HCT116 (cell line): ENCODE data around the gene IRAG1. TPM values are rescaled to one million over a fixed set of nuclear protein-coding genes. Genes with fewer than 3 reads are reported as not detected.

Experiments used
- ATAC-seq: fragments of 200-7000 bp; cut with Tn5 transposase; 2 replicates; pipeline ENCODE4 v1.9.1; 2020; ENCODE audit warnings: mild to moderate bottlenecking, moderate library complexity
- BruUV-seq: library from RNA; stranded (reverse); fragments of 400-500 nt; replicated peaks from 2 replicates; lab custom pipeline; 2021; lab: Mats Ljungman, UMichigan
- CTCF ChIA-PET: fragments of 300-600 bp; sonication (Branson Sonifier 250); formaldehyde crosslinking; loops from one replicate; lab custom pipeline; 2021; ENCODE audit warnings: antibody characterized with exemption; lab: Charles Lee
- POLR2A ChIA-PET: fragments of 300-600, 350-600 bp; sonication (Branson Sonifier 250); formaldehyde crosslinking; loops from one replicate; lab custom pipeline; 2021; ENCODE audit warnings: antibody characterized with exemption; lab: Charles Lee
- RAD21 ChIA-PET, 2 experiments: fragments of 300-600 bp; sonication (Branson Sonifier 250); formaldehyde crosslinking; loops; one replicate each; lab custom pipeline; 2023; ENCODE audit warnings: low total read pairs in 2 of 2; ENCODE audit not compliant: uncharacterized antibody in 2 of 2, unreplicated experiment in 2 of 2, low non-redundant PET in 1 of 2; lab: Charles Lee
- DNase-seq: peaks from one replicate; pipeline ENCODE4 v3.0.0-alpha.2; 2010; ENCODE audit warnings: low read depth, low spot score
- H2AFZ ChIP-seq: fragments of 200-600 bp; shearing (Covaris generic), sonication (generic); 2 replicates; pipeline ENCODE4 v1.6.1; 2017; ENCODE audit warnings: low read depth, mixed run types, mixed read lengths, antibody characterized with exemption, low read length; ENCODE audit not compliant: poor library complexity, severe bottlenecking
- H3K27ac ChIP-seq: 2 replicates; pipeline ENCODE4 v1.5.1; 2012; ENCODE audit warnings: low read depth, low read length
- H3K27me3 ChIP-seq: fragments of 200-600 bp; sonication (generic); 2 replicates; pipeline ENCODE4 v1.6.1; 2016; ENCODE audit warnings: mixed run types, low read length, mixed read lengths; ENCODE audit not compliant: insufficient read depth
- H3K36me3 ChIP-seq, 2 experiments: fragments of 200-500 bp in 1 of 2; fragments of 200-600 bp in 1 of 2; sonication (Bioruptor generic) in 1 of 2; sonication (generic) in 1 of 2; 2 replicates each; pipeline versions ENCODE4 v1.5.1 to v1.6.1; 2014 to 2016; ENCODE audit warnings: low read length in 2 of 2, inconsistent platforms in 1 of 2, mixed read lengths in 1 of 2, mixed run types in 1 of 2; ENCODE audit not compliant: insufficient read depth in 2 of 2, control insufficient read depth in 1 of 2
- H3K4me1 ChIP-seq, 2 experiments: fragments of 200-600 bp in 1 of 2; sonication (generic) in 1 of 2; 2 replicates each; pipeline versions ENCODE4 v1.5.1 to v1.6.1; 2012 to 2017; ENCODE audit warnings: low read length in 2 of 2, inconsistent platforms in 1 of 2, mild to moderate bottlenecking in 1 of 2, mixed read lengths in 1 of 2, mixed run types in 1 of 2, moderate library complexity in 1 of 2; ENCODE audit not compliant: insufficient read depth in 2 of 2, control insufficient read depth in 1 of 2
- H3K4me2 ChIP-seq: fragments of 200-600 bp; sonication (generic); 2 replicates; pipeline ENCODE4 v1.6.1; 2017; ENCODE audit warnings: mixed run types, low read length, mixed read lengths
- H3K4me3 ChIP-seq, 2 experiments: fragments of 200-600 bp in 1 of 2; sonication (generic) in 1 of 2; replicated peaks in 1 of 2; 2 replicates each; pipeline ENCODE4 v1.5.1; 2011 to 2016; ENCODE audit warnings: low read length in 2 of 2, control low read depth in 1 of 2, low read depth in 1 of 2, mild to moderate bottlenecking in 1 of 2, mixed read lengths in 1 of 2, mixed run types in 1 of 2
- H3K79me2 ChIP-seq: fragments of 200-600 bp; sonication (generic); 2 replicates; pipeline ENCODE4 v1.6.1; 2017; ENCODE audit warnings: mild to moderate bottlenecking, mixed run types, low read length, moderate library complexity, mixed read lengths; ENCODE audit not compliant: insufficient read depth
- H3K9ac ChIP-seq: fragments of 200-600 bp; sonication (generic); 2 replicates; pipeline ENCODE4 v1.6.1; 2016; ENCODE audit warnings: low read length, mixed read lengths
- H3K9me2 ChIP-seq: fragments of 200-600 bp; sonication (generic), shearing (Covaris generic); 2 replicates; pipeline ENCODE4 v1.6.1; 2017; ENCODE audit warnings: mixed run types, mild to moderate bottlenecking, moderate library complexity; ENCODE audit not compliant: insufficient read depth
- H3K9me3 ChIP-seq, 2 experiments: fragments of 200-500 bp in 1 of 2; fragments of 200-600 bp in 1 of 2; sonication (Bioruptor generic) in 1 of 2; sonication (generic) in 1 of 2; 2 replicates each; pipeline ENCODE4 v1.6.1; 2014 to 2017; ENCODE audit warnings: low read length in 2 of 2, mixed read lengths in 2 of 2, inconsistent platforms in 1 of 2, low read depth in 1 of 2, mild to moderate bottlenecking in 1 of 2, mixed run types in 1 of 2, moderate library complexity in 1 of 2; ENCODE audit not compliant: control insufficient read depth in 1 of 2, insufficient read depth in 1 of 2
- H4K20me1 ChIP-seq: fragments of 200-600 bp; sonication (generic), shearing (Covaris generic); 2 replicates; pipeline ENCODE4 v1.6.1; 2017; ENCODE audit warnings: mixed run types, mild to moderate bottlenecking, moderate library complexity; ENCODE audit not compliant: insufficient read depth
- ATF3 ChIP-seq: IDR thresholded peaks from 2 replicates; pipeline ENCODE4 v1.6.1; 2012
- CBX3 ChIP-seq: IDR thresholded peaks from 2 replicates; pipeline ENCODE4 v1.6.1; 2012; ENCODE audit warnings: low read depth
- CEBPB ChIP-seq: IDR thresholded peaks from 2 replicates; pipeline ENCODE4 v1.6.1; 2012; ENCODE audit warnings: low read depth
- CTCF ChIP-seq, 3 experiments: fragments of 200-600 bp in 1 of 3; sonication (generic) in 1 of 3; IDR thresholded peaks in 2 of 3; conservative IDR thresholded peaks in 1 of 3; 2 replicates each; pipeline ENCODE4 v1.5.1; 2012 to 2017; ENCODE audit warnings: low read depth in 2 of 3, low read length in 2 of 3, antibody characterized with exemption in 1 of 3, borderline replicate concordance in 1 of 3, control low read depth in 1 of 3, mild to moderate bottlenecking in 1 of 3, mixed read lengths in 1 of 3, mixed run types in 1 of 3, moderate library complexity in 1 of 3; ENCODE audit not compliant: insufficient read depth in 1 of 3
- EGR1 ChIP-seq: IDR thresholded peaks from 2 replicates; pipeline ENCODE4 v1.6.1; 2012; ENCODE audit warnings: low read depth
- ELF1 ChIP-seq: IDR thresholded peaks from 2 replicates; pipeline ENCODE4 v1.6.1; 2012; ENCODE audit warnings: low read depth, borderline replicate concordance
- EZH2 ChIP-seq: fragments of 200-600 bp; sonication (generic); IDR thresholded peaks from 2 replicates; pipeline ENCODE4 v1.6.1; 2017; ENCODE audit warnings: antibody characterized with exemption, mixed run types
- EZH2phosphoT487 ChIP-seq: fragments of 200-600 bp; IDR thresholded peaks from 2 replicates; pipeline ENCODE4 v1.6.1; 2018; ENCODE audit warnings: antibody characterized with exemption, borderline replicate concordance
- FOSL1 ChIP-seq: IDR thresholded peaks from 2 replicates; pipeline ENCODE4 v1.6.1; 2012; ENCODE audit warnings: low read depth
- JUND ChIP-seq: IDR thresholded peaks from 2 replicates; pipeline ENCODE4 v1.6.1; 2012
- MAX ChIP-seq: IDR thresholded peaks from 2 replicates; pipeline ENCODE4 v1.6.1; 2012
- POLR2A ChIP-seq: IDR thresholded peaks from 2 replicates; pipeline ENCODE4 v1.7.0; 2011; ENCODE audit warnings: borderline replicate concordance; ENCODE audit not compliant: insufficient read depth, insufficient read length; ENCODE audit errors: extremely low read depth
- RAD21 ChIP-seq: IDR thresholded peaks from 2 replicates; pipeline ENCODE4 v1.6.1; 2012; ENCODE audit warnings: low read depth, mild to moderate bottlenecking
- SP1 ChIP-seq: IDR thresholded peaks from 2 replicates; pipeline ENCODE4 v1.6.1; 2012; ENCODE audit warnings: low read depth
- SRF ChIP-seq: IDR thresholded peaks from 2 replicates; pipeline ENCODE4 v1.6.1; 2012; ENCODE audit warnings: low read depth
- TCF7L2 ChIP-seq: IDR thresholded peaks from 2 replicates; pipeline ENCODE4 v1.7.0; 2011; ENCODE audit warnings: borderline replicate concordance, inconsistent platforms; ENCODE audit not compliant: insufficient read depth, insufficient read length; ENCODE audit errors: extremely low read depth
- YY1 ChIP-seq: IDR thresholded peaks from 2 replicates; pipeline ENCODE4 v1.6.1; 2011; ENCODE audit warnings: low read length, low read depth, moderate library complexity, mild to moderate bottlenecking; ENCODE audit not compliant: insufficient replicate concordance; ENCODE audit errors: extremely low read depth
- ZBTB33 ChIP-seq: IDR thresholded peaks from 2 replicates; pipeline ENCODE4 v1.6.1; 2011; ENCODE audit warnings: mild to moderate bottlenecking, low read length, moderate library complexity; ENCODE audit not compliant: insufficient replicate concordance; ENCODE audit errors: extremely low read depth
- ZFX ChIP-seq: fragments of 450-650 bp; IDR thresholded peaks from 2 replicates; pipeline ENCODE4 v1.6.1; 2017
- ZNF274 ChIP-seq: fragments of 200-500 bp; sonication (Bioruptor generic); IDR thresholded peaks from 2 replicates; pipeline ENCODE4 v1.6.1; 2014; ENCODE audit warnings: mild to moderate bottlenecking, low read depth, low read length, inconsistent platforms
- intact Hi-C: fragments of 100-400 bp; cut with micrococcal nuclease; formaldehyde crosslinking; loops from 2 replicates; pipeline ENCODE4 v1.10.0; 2022
- total RNA-seq: library from RNA; stranded (reverse); gene quantifications from one replicate; pipeline ENCODE4 v1.2.1, GENCODE V29; 2021; ENCODE audit not compliant: unreplicated experiment

IRAG1 gene
- total RNA-seq, 1 experiment from 2014 or later: 3.7 TPM

GRCh38 chr11:10699072-10699471, 5.5 kb upstream of the IRAG1 start:
- ChIA-PET CTCF (no interaction called here), POLR2A (no interaction called here)
- Histone ChIP-seq H3K4me3 (no peak overlapping the region), H3K4me1 (peaks cover 25 to 37% of the 10 kb centered on the region in 2 experiments), H3K4me2 (no peak overlapping the region), H3K9me3 (no peaks in the 10 kb centered on the region), H2AFZ (no peak overlapping the region), H3K27me3 (no peaks in the 10 kb centered on the region), H3K27ac (no peak overlapping the region)
- intact Hi-C loops: no loop called here
- TF ChIP-seq ZNF274: no peak
- TF ChIP-seq ZFX: no peak
- TF ChIP-seq EZH2: no peak
- no peak for TF ChIP-seq POLR2A
- no peak for TF ChIP-seq ATF3
- no peak for TF ChIP-seq RAD21
- TF ChIP-seq ELF1: no peak
- TF ChIP-seq EZH2phosphoT487: no peak
- no peak for TF ChIP-seq JUND
- TF ChIP-seq ZBTB33: no peak
- no peak for TF ChIP-seq CTCF (IDR thresholded peaks at IDR 0.05 in 2 of 3, conservative IDR thresholded peaks at IDR 0.05 in 1 of 3; ENCODE audit: borderline replicate concordance in 1 of 3, insufficient read depth in 1 of 3, low read depth in 2 of 3, low read length in 2 of 3)
- no peak for TF ChIP-seq MAX
- no peak for TF ChIP-seq SRF
- TF ChIP-seq TCF7L2: no peak
- TF ChIP-seq CEBPB: no peak
- no peak for TF ChIP-seq CBX3
- TF ChIP-seq EGR1: no peak
- no peak for TF ChIP-seq YY1
- TF ChIP-seq SP1: no peak
- TF ChIP-seq FOSL1: no peak
- TF ChIP-seq, all 23 proteins: peak for 0
- no peaks in the 10 kb centered on the region for H3K36me3 ChIP-seq
- BruUV-seq: no TSS peak
- RAD21 ChIA-PET: no interaction called here
- H3K79me2 ChIP-seq: no peaks in the 10 kb centered on the region
- DNase-seq (no peak), ATAC-seq (no peak)
- no peaks in the 10 kb centered on the region for H3K9me2 ChIP-seq
- no peak overlapping the region for H3K9ac ChIP-seq
- H4K20me1 ChIP-seq: no peaks in the 10 kb centered on the region
